GM10847 (cell line): ENCODE data around the gene L2HGDH.

Source experiments
- POLR2A ChIP-seq: IDR thresholded peaks from 2 replicates; pipeline ENCODE4 v1.6.1; 2011; ENCODE audit not compliant: insufficient read length; ENCODE audit errors: extremely low read depth

The L2HGDH gene

GRCh38 chr14:50344116-50344775 is 32.2 kb upstream of the L2HGDH start:
- no peak for TF ChIP-seq POLR2A

GRCh38 chr14:50343434-50343833 is 31.4 kb upstream of the L2HGDH start:
- TF ChIP-seq POLR2A, result no peak

- TF ChIP-seq POLR2A, result no peak
Measured at GRCh38 chr14:50342221-50343078, 30.4 kb upstream of the L2HGDH start.

GRCh38 chr14:50340963-50341362 is 28.9 kb upstream of the L2HGDH start:
- no peak for TF ChIP-seq POLR2A

GRCh38 chr14:50340045-50340444 is 28.0 kb upstream of the L2HGDH start:
- no peak for TF ChIP-seq POLR2A

- no peak for TF ChIP-seq POLR2A
Measured at GRCh38 chr14:50339178-50339804, 27.3 kb upstream of the L2HGDH start.

- TF ChIP-seq POLR2A, result no peak
Measured at GRCh38 chr14:50338587-50338986, 26.6 kb upstream of the L2HGDH start.

- no peak for TF ChIP-seq POLR2A
Measured at GRCh38 chr14:50335989-50336824, 24.2 kb upstream of the L2HGDH start.

- TF ChIP-seq POLR2A, result no peak
Measured at GRCh38 chr14:50335389-50335788, 23.4 kb upstream of the L2HGDH start.

GRCh38 chr14:50334211-50334610 is 22.2 kb upstream of the L2HGDH start:
- no peak for TF ChIP-seq POLR2A

GRCh38 chr14:50333014-50333509 is 21.0 kb upstream of the L2HGDH start:
- TF ChIP-seq POLR2A, result no peak

GRCh38 chr14:50331596-50331995 is 19.6 kb upstream of the L2HGDH start:
- no peak for TF ChIP-seq POLR2A

GRCh38 chr14:50321009-50321660 is 9.1 kb upstream of the L2HGDH start:
- TF ChIP-seq POLR2A, result no peak

- TF ChIP-seq POLR2A, result no peak
Measured at GRCh38 chr14:50320283-50320682, 8.3 kb upstream of the L2HGDH start.
